COLO829 (cell line): ENCODE results near the gene FAM180B.
A peak's percentile ranks its signal among the peaks of the same experiment; 100 is the strongest.
"Not testable (repeated sequence)": the region's sequence is repeated elsewhere in the genome, so short reads cannot be mapped to it uniquely, and the experiment has no call there.

Experiments used
- DNase-seq: peaks from one replicate; pipeline ENCODE4 v3.0.0; 2012; ENCODE audit warnings: low spot score

FAM180B gene

DNA sequence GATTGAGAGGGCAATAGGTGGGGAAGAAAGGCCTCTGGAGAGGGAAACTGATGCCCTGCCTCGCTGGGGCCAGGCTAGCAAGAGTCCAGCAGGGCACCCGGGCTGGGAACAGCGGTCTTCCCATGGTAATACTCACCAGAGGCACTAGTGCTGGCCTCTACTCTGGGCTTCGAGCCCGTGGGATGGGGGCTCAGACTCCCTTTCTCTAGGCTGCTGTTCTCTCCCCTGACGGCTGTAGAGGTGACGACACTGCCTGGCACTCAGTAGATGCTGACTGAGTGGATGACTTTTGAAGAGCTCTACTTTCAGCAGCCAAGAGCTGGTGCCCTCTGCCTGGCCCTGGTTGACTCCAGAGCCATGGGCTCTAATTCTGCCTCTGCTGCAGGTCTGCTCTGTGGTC, 8.6 kb downstream of the FAM180B start:
- no peak for DNase-seq

DNA sequence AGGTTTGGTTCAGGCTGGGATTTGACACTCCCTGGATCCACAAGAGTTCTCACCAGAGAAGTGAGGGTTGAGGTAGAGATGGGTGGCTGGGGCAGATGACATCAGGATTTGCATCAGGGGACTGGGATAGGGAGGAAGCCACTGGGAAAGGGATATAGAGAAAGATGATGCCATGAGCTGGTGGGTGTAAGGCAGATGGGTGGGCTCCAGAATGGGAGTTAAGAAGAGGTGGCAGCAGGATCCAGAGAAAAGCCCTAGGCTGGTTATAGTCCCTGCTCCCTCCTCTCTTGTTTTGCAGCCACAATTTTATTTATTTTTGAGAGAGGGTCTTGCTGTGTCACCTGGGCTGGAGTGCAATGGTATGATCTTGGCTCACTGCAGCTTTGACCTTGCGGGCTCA, 9.5 kb downstream of the FAM180B start:
- DNase-seq: no peak

DNA sequence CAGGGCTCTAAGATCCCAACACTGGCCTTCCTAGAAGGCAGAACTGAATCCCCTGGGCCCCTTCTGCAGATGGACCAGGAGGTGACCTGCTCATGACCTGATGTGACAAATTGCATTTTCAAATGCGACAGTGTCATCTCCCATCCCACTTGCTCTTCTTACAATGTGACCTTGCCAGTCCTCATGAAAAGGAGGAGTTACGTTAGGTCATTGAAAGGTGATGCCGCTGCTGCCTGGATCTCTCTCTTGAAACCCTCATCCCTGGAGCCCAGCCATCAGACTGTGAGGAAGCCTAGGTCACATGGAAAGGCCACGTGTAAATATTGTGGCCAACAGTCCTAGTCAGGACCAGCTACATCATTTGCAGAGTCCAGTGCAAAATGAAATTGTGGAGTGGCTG, 13.4 kb downstream of the FAM180B start:
- no peak for DNase-seq

DNA sequence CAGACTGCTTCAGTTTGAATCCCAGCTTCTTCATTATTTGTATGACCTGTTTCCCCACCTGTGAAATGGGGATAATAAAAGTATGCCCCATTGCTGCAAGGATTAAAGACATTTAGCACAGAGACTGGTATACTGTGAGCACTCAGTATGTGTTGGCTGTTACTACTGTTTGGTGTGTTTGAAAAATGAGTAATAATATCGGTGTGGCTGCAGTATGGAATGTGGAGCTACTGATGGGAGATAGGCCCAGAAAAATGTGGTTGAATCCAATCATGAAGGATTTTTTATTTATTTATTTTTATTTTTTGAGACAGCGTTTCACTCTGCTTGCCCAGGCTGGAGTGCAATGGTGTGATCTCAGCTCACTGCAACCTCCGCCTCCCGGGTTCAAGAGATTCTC, 16.8 kb downstream of the FAM180B start:
- no peak for DNase-seq

DNA sequence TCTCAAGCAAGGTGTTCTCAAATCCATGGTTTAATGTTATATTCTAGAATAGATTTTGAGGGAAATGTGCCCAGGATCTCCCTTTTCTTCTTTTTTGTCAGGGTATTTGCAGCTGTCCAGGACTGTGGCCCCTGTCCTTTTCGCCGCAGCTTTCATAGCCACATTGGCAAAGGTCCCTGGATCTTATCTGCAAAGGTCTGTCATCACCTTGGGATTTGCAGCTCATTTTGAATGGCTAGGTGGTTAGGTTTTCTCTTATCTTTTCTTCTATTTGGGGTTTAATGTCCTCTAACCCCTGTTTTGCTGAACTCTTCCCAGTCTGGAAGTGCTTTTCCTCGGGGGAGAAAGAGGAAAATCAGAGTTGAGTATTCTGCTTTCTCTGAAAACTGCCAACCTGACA, 19.4 kb downstream of the FAM180B start:
- DNase-seq: no peak

DNA sequence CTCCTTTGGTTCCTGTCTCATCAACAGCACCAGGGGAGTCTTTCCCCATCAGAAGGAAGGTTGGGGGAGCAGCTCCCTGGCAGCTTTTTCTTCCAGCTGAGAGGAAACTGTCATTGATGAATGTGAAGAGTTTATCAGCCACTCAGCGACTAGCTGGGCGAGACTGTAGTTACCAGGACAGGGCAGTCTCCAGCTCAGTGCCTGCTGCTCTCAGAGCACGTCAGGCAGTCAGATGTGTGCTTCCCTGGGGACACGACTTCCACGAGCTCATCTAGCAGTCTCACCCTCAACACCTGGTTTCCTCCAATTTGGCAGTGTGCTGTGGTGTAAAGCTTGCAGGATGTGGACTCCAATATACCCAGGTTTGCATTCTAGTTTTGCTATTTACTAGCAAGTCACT, 20.3 kb downstream of the FAM180B start:
- no peak for DNase-seq

DNA sequence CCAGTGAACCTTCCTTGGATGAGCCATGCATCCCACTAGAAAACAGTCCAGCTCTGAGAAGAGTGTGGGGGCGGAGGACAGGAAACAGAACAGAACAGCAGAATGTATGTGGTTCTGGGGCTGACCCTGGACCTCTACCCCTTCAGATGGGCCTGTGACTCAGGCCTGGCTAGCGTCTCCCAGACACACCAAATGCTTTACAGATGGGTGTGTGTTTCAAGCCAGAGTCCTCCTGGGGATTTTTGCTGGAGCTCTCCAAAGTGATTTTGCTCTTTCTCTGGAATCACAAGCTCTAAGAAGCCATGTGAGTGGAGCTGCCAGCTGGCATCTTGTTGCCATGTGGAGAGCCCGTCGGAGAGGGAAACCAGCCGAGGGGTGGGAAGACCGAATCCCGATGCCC, 20.9 kb downstream of the FAM180B start:
- peak; percentile 75 for DNase-seq

DNA sequence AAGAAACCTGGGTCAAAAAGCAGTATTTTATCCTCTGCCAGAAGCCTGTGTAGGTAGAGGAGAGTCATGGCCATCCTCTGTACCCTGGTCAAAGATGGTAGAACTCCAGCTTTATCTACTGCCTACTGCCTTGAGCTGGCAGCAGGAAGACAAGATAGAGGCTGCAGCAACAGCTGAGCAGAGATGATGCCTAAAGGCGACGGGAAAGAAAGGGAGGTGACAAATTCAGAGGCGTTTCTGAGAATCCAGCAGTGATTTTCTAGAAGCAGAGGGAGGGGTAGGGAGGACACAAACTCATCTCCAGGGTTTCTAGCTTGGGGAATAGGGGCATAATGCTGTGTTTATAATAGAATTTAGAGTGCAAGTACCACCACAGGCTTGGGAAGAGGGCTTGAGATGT, 23.2 kb downstream of the FAM180B start:
- no peak for DNase-seq

DNA sequence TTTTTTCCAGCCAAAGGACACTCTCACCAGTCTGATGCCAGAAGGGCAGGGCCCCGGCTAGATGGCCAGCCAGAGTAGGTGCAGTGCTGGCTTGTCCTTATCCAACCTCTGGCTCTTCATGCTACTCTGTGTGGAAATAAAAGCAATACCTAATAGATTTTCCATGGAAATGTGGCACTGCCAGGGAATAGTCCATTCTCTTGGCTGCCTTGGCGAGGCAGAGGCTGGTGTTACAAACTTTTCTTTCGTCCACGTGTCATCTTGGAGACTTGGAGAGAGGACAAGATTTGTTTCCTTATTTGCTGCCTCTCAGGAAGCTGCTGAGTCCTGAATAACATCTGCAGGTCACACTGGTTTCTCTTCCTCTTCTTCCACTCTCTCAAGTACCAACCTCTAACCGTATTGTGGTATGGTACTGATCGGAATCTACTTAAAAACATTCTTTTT, 24.9 kb downstream of the FAM180B start:
- no peak for DNase-seq

DNA sequence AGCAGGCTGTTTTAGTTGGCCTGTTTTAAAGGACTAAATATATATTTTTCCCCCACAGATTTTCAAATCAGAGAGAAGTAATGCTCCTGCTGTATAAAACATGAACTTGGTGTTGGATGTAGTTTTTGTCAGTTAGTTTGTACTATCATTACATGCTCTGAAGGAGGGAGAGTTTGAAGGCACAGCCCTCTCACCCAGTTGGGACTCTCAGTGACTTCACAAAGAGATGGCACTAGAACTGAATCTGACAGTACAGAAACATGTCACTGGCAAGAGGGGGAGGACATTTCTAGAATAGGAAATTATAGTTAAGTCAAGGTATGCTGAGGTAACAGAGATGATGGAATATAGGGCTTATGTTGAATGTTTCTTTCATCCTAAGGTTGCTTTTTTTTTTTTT, 28.8 kb downstream of the FAM180B start:
- no peak for DNase-seq

DNA sequence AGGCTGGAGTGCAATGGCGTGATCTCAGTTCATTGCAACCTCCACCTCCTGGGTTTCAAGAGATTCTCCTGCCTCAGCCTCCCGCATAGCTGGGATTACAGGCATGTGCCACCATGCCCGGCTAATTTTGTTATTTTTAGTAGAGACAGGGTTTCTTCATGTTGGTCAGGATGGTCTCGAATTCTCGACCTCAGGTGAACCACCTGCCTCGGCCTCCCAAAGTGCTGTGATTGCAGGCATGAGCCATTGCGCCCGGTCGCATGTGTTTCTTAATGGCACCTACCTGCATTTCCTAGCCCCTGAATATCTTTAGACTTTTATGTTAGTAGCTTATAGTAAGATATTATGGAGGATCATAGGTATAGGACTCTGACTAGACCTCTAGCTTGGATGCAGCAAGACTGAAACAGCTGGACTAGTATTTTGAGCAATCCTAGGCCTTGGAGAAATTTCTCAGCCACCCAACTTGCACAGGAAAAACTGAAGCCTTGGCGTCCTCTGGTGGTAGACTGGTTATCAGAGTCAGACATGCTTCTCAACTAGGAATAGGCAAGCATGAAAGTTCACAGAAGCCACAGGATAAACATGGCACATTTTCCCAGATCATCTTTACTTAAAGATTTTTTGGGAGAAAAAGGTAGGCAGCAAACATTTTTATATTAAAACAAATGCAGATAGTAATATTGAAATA, 30.4 kb downstream of the FAM180B start:
- peak; percentile 61 for DNase-seq

DNA sequence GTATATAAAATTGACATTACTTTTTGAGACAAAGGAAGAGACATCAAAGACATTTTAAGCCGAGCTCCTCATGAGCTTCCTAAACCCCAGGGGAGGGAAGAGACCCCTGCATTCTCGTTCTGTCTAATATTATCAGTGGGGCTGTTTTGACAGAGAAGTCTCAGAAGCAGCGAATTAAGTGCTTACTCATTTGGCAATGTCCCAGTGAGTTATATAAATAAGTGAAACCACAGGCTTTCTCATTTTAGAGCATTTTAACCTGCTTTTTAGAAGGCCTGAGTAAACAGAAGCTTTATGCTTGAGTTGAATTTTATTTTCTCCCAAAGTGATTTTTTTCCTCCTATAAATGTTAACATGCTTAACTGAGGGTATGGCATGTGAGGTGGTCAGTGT, 30.9 kb downstream of the FAM180B start:
- DNase-seq: no peak

DNA sequence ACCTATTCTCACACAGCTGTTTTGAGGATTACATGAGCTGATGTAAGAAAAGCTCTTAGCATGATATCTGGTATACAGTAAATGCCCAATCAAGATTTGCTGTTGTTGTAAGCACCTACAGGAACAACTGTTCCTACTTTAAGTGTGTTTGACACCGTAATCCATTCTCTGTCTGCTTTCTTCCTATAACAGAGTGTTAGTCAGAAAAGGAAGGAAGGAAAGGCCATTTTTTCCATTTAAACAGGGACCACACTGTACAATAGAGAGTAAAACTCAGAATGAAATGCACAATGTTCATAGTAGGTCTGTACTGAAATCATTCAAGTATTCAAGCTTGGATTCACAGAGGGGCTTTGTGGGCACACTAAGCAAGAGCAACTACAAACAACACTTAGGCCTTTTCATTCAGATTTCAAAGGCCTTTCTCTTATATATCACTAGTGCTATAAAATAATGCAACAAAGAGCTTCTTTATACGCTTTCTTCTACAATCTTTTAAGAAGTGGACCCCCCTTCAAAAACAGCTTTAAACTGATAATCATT, 34.4 kb downstream of the FAM180B start:
- DNase-seq: peak; percentile 75

DNA sequence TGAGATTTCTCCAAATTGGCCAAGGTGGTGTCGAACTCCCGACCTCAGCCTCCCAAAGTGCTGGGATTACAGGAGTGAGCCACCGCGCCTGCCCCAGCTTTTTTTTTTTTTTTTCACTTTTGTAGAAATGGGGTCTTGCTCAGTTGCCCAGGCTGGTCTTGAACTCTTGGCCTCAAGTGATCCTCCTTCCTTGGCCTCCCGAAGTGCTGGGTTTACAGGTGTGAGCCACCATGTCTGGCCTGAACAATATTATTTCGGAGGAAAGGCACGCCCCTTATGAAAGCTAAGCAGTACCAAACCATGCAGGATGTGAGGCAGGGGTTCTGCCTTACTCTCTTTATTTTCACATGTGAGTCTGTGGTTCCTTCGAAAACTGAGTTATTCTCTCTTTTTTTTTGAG, 39.8 kb downstream of the FAM180B start:
- no peak for DNase-seq

DNA sequence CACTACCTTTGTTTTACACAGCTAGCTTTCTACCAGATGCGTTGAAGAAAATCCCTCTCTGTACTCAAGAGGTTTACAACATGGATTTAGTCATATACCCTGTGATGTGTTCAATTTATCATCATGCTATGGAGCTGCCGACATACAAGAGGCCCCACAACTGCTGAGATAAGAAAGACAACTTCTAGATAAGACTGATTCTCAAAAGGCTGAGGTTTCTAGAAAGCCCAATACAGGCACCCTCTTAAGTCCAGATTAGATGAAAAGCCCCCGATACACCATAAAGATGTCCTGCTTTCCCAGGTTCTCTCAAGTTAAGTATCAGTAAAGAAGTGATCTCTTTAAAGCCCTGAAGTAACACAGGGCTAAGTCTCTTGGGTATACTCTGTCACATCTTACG, 41.5 kb downstream of the FAM180B start:
- DNase-seq: no peak

DNA sequence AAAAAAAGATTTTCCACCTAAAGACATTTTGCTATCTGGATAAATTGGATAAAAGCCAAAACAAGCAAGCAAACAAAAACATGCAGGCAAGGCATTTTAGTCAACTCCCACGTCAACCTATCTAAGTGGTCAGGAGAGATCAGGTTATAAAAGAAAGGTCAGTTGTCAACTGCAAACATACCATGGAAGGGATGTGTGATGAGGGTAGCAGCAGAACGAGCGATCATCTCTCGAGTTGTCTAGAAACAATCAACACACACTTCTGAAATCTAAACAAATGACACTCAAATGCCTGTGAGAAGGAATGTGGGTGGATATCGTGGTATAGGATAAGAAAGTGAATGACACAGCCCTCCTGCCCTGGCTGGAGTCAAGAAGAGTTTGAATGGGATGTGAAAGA, 45.0 kb downstream of the FAM180B start:
- no peak for DNase-seq

DNA sequence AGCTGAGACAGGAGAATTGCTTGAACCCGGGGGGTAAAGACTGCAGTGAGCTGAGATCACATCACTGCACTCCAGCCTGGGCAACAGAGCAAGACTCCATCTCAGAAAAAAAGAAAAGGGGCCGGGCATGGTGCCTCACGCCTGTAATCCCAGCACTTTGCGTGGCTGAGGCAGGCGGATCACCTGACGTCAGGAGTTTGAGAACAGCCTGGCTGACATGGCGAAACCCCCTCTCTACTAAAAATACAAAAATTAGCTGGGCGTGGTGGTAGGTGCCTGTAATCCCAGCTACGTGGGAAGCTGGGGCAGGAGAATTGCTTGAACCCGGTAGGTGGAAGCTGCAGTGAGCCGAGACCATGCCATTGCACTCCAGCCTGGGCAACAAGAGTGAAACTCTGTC, 49.9 kb downstream of the FAM180B start:
- DNase-seq: not testable (repeated sequence)
